ENCODE data around the gene RABL2A.
"Not testable (repeated sequence)": the region's sequence is repeated elsewhere in the genome, so short reads cannot be mapped to it uniquely, and the experiment has no call there.

DNA sequence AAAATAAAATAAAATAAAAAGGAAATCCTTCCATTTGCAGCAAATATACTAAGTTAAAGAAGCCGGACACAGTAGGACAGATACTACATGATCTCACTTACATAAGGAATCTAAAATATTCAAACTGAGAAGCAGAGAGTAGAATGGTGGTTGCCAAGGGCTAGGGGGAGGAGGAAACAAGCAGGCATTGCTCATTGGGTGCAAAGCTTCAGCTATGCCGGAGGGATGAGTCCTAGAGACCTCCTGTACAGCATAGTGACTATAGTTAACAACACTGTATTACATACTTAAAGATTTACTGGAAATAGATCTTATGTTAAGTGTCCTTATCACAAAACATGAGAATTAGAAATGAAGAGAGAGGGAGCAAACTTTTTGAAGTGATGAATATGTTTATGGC is 19.2 kb downstream of the RABL2A start:
- TF ChIP-seq, protein P1, sequence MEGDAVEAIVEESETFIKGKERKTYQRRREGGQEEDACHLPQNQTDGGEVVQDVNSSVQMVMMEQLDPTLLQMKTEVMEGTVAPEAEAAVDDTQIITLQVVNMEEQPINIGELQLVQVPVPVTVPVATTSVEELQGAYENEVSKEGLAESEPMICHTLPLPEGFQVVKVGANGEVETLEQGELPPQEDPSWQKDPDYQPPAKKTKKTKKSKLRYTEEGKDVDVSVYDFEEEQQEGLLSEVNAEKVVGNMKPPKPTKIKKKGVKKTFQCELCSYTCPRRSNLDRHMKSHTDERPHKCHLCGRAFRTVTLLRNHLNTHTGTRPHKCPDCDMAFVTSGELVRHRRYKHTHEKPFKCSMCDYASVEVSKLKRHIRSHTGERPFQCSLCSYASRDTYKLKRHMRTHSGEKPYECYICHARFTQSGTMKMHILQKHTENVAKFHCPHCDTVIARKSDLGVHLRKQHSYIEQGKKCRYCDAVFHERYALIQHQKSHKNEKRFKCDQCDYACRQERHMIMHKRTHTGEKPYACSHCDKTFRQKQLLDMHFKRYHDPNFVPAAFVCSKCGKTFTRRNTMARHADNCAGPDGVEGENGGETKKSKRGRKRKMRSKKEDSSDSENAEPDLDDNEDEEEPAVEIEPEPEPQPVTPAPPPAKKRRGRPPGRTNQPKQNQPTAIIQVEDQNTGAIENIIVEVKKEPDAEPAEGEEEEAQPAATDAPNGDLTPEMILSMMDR (IDR thresholded peaks at IDR 0.05) = not testable (repeated sequence)
- TF ChIP-seq POLR2A, EP300 (IDR thresholded peaks at IDR 0.05): not testable (repeated sequence)

Data from ovary (tissue), 3 donors.